Muscle layer of duodenum (tissue), 2 donors: Measurements from ENCODE around the gene GCNT2.

ENCODE experiments used
- H3K27ac ChIP-seq: one replicate; pipeline ENCODE4 v1.7.0; 2013; ENCODE audit warnings: mild to moderate bottlenecking, low read length
- H3K27me3 ChIP-seq: one replicate; pipeline ENCODE4 v1.7.0; 2013; ENCODE audit warnings: low read depth, mild to moderate bottlenecking, control low read depth, low read length
- H3K36me3 ChIP-seq, 2 donors: one replicate each; pipeline ENCODE4 v1.7.0; 2013; ENCODE audit warnings: low read length in 2 of 2, control low read depth in 1 of 2, mild to moderate bottlenecking in 1 of 2; ENCODE audit not compliant: insufficient read depth in 2 of 2, control insufficient read depth in 1 of 2
- H3K4me1 ChIP-seq, 2 donors: one replicate each; pipeline ENCODE4 v1.7.0; 2013; ENCODE audit warnings: low read length in 2 of 2, mild to moderate bottlenecking in 2 of 2, control low read depth in 1 of 2, moderate library complexity in 1 of 2; ENCODE audit not compliant: insufficient read depth in 2 of 2, control insufficient read depth in 1 of 2
- H3K4me3 ChIP-seq, 2 donors: one replicate each; pipeline ENCODE4 v1.7.0; 2013; ENCODE audit warnings: low read length in 2 of 2, low read depth in 1 of 2, mild to moderate bottlenecking in 1 of 2
- H3K9me3 ChIP-seq, 2 donors: one replicate each; pipeline ENCODE4 v1.7.0; 2013; ENCODE audit warnings: low read length in 2 of 2, control low read depth in 1 of 2, mild to moderate bottlenecking in 1 of 2; ENCODE audit not compliant: control insufficient read depth in 1 of 2
- donor health status: healthy.

Gene GCNT2

DNA sequence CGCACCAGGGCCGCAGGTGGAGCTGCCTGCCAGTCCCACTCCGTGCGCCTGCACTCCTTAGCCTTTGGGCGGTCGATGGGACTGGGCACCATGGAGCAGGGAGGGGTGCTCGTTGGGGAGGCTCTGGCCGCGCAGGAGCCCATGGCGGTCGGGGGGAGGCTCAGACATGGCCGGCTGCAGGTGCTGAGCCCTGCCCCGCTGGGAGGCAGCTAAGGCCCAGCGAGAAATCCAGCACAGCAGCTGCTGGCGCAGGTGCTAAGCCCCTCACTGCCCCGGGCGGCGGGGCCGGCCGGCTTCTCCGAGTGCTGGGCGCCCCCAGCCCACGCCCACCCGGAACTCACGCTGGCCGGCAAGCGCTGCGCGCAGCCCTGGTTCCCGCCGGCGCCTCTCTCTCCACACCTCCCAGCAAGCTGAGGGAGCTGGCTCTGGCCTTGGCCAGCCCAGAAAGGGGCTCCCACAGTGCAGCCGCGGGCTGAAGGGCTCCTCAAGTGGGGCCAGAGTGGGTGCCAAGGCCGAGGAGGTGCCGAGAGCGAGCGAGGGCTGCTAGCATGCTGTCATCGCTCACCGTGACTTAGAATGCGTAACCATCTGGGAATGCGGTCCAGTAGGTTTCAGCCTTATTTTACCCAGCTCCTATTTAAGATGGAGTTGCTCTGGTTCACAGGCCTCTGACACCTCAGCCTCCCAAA is 96.0 kb downstream of the GCNT2 start:
- Histone ChIP-seq H3K9me3 (no peaks in the 10 kb centered on the region), H3K36me3 (peaks cover 0 to 4% of the 10 kb centered on the region in 2 donors), H3K4me1 (peaks cover 3 to 23% of the 10 kb centered on the region in 2 donors), H3K27me3 (no peaks in the 10 kb centered on the region), H3K27ac (no peak overlapping the region), H3K4me3 (no peak overlapping the region)

DNA sequence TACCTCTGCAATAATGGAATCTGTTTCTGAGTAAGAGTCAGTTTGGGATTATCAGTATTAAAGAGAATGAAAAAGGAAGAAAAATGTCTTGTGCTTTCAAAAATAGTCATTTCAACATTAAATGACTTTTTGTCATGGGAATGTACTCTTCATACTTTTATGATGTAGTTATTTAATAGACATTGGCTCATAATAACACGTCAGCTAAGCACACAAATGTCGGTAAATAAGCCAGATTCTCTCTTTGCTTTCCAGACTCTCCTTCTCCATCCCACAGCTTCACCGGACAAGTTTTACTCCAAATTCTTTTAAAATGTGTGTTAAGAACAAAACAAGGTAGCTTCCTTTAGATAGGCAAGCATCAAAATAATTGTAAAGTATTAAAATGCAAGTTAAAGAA is 97.3 kb downstream of the GCNT2 start:
- H3K4me3 ChIP-seq, result no peak overlapping the region
- H3K27me3 ChIP-seq, result no peaks in the 10 kb centered on the region

DNA sequence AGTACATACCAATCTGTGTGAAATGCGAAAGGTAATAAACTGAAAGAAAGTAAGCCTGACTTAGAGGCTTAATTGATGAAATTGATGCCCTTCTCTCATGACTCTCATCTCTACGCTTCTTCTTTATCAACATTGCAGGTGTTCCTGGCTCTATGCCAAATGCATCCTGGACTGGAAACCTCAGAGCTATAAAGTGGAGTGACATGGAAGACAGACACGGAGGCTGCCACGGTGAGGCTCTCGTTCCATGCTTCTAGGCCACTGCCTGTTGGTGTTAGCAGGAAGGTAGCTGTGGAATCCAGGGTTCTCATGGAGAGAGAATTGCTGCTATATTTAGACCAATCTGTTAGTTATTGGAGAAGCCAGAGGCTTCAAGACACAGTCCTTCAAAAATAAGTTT is 100.1 kb downstream of the GCNT2 start:
- H3K27me3 ChIP-seq, result no peaks in the 10 kb centered on the region
- no peak overlapping the region for H3K27ac ChIP-seq
- peaks cover 3 to 8% of the 10 kb centered on the region in 2 donors for H3K4me1 ChIP-seq
- H3K36me3 ChIP-seq, result peaks cover under 1 to 6% of the 10 kb centered on the region in 2 donors
- H3K9me3 ChIP-seq, result no peaks in the 10 kb centered on the region
- no peak overlapping the region for H3K4me3 ChIP-seq

More for the DNA sequence above, 97.3 kb downstream of the GCNT2 start:
- no peak overlapping the region for H3K27ac ChIP-seq
- H3K9me3 ChIP-seq, result no peaks in the 10 kb centered on the region
- H3K36me3 ChIP-seq, result peaks cover 0 to 6% of the 10 kb centered on the region in 2 donors
- H3K4me1 ChIP-seq, result peaks cover 3 to 24% of the 10 kb centered on the region in 2 donors

DNA sequence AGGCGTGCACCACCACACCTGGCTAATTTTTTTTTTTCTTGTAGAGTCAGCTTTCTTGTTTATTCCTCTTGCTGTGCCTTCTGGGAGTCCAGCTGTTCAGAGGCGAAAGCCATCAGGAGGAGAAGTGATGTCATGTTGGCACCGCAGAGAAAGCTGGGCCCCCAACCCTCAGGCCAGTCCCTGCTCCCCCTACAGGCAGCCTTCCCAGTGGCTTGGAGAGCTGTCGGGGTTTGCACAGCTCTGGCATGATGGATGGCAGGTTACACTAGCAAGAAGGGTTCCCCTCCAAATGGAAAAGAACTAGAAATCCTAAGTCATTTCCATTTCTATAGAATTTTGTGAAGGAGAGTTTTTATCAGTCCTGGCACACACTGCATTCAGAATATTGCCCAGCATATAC is 100.7 kb downstream of the GCNT2 start:
- Histone ChIP-seq H3K36me3 (peaks cover 4 to 6% of the 10 kb centered on the region in 2 donors), H3K4me1 (peaks cover 3 to 8% of the 10 kb centered on the region in 2 donors), H3K27ac (no peak overlapping the region), H3K4me3 (no peak overlapping the region), H3K27me3 (no peaks in the 10 kb centered on the region), H3K9me3 (no peaks in the 10 kb centered on the region)

DNA sequence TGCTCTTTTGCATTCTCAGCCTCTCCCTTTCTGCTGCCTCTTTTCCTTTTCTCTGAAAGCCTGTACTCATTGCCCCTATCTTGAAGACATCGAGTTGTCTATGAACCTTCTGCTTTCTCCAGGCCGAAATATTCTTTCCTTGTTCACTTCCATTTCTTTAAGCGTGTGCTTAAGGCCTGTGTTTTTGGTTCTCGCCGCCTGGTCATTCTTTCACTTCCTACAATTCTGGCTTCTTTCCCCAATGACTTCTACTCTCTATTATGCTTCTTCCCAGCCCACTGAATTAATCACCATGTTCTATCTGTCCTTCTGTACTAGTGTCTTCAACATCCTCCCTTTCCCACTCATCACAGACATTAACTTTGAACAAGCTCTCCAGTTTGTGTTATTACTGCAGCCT is 103.7 kb downstream of the GCNT2 start:
- H3K4me3 ChIP-seq, result no peak overlapping the region
- H3K27me3 ChIP-seq, result no peaks in the 10 kb centered on the region
- H3K4me1 ChIP-seq, result peaks cover 0 to 11% of the 10 kb centered on the region in 2 donors
- H3K36me3 ChIP-seq, result peaks cover 6 to 9% of the 10 kb centered on the region in 2 donors
- H3K9me3 ChIP-seq, result no peaks in the 10 kb centered on the region
- H3K27ac ChIP-seq, result no peak overlapping the region

DNA sequence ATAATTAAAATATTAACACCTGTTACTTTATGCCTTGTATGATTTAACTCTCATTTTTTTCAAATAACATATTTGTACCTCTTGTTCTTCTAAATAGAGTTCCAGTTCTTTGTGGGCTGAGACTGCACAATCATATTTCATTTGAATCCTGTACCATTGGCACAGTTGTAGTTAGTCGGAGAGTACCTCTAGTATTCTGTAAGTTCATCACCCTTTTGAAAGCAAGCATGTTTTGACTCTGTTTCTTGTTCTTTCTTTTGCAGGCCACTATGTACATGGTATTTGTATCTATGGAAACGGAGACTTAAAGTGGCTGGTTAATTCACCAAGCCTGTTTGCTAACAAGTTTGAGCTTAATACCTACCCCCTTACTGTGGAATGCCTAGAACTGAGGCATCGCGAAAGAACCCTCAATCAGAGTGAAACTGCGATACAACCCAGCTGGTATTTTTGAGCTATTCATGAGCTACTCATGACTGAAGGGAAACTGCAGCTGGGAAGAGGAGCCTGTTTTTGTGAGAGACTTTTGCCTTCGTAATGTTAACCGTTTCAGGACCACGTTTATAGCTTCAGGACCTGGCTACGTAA is 105.1 kb downstream of the GCNT2 start:
- no peaks in the 10 kb centered on the region for H3K27me3 ChIP-seq
- peak overlapping the region; percentile 2 for H3K27ac ChIP-seq
- peaks cover 6 to 9% of the 10 kb centered on the region in 2 donors for H3K36me3 ChIP-seq
- H3K4me3 ChIP-seq, result no peak overlapping the region
- peaks cover 0 to 11% of the 10 kb centered on the region in 2 donors for H3K4me1 ChIP-seq
- H3K9me3 ChIP-seq, result no peaks in the 10 kb centered on the region

DNA sequence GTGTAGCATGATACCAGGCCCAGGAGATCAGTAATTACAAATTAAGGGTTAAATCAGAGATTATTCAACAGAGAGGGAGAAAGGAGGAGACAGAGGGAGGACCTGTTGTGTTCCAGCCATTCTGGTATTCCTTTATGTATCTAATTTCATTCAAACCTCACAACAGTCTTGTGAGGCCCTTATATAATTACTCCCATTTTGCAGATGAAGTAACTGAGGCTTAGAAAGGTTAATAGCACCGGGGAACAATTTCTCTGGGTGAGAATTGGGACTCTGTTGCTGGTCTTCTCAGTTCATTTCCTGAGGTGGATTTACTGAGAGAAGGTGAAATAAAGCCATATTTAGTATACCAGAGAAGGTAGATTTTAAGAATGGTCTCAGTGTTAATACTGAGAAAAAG is 106.6 kb downstream of the GCNT2 start:
- H3K27ac ChIP-seq, result no peak overlapping the region
- H3K9me3 ChIP-seq, result no peaks in the 10 kb centered on the region
- peaks cover 0 to 4% of the 10 kb centered on the region in 2 donors for H3K4me1 ChIP-seq
- no peaks in the 10 kb centered on the region for H3K27me3 ChIP-seq
- peaks cover 0 to 9% of the 10 kb centered on the region in 2 donors for H3K36me3 ChIP-seq
- no peak overlapping the region for H3K4me3 ChIP-seq

DNA sequence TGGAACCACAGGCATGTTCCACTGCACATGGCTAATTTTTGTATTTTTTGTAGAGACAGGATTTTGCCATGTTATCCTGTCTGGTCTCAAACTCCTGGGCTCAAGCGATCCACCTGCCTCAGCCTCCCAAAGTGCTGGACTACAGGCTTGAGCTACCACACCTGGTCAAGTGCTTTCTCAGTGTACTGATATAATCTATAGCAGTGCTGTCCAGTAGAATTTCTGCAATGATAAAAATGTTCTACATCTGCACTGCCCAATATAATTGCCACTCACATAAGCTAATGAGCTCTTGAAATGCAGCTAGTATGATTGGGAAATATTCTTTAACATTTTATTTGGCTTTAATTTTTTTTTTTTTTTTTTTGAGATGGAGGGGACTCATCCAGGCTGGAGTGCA is 109.0 kb downstream of the GCNT2 start:
- peaks cover 0 to 4% of the 10 kb centered on the region in 2 donors for H3K4me1 ChIP-seq
- peaks cover 0 to 9% of the 10 kb centered on the region in 2 donors for H3K36me3 ChIP-seq
- H3K27ac ChIP-seq, result no peak overlapping the region
- H3K27me3 ChIP-seq, result no peaks in the 10 kb centered on the region
- H3K9me3 ChIP-seq, result no peaks in the 10 kb centered on the region
- no peak overlapping the region for H3K4me3 ChIP-seq

- H3K27me3 ChIP-seq, result no peaks in the 10 kb centered on the region
- no peaks in the 10 kb centered on the region for H3K4me1 ChIP-seq
- H3K4me3 ChIP-seq, result no peak overlapping the region
- no peaks in the 10 kb centered on the region for H3K9me3 ChIP-seq
- no peaks in the 10 kb centered on the region for H3K36me3 ChIP-seq
- no peak overlapping the region for H3K27ac ChIP-seq
Measured at GRCh38 chr6:10633216-10633615, 112.1 kb downstream of the GCNT2 start.

DNA sequence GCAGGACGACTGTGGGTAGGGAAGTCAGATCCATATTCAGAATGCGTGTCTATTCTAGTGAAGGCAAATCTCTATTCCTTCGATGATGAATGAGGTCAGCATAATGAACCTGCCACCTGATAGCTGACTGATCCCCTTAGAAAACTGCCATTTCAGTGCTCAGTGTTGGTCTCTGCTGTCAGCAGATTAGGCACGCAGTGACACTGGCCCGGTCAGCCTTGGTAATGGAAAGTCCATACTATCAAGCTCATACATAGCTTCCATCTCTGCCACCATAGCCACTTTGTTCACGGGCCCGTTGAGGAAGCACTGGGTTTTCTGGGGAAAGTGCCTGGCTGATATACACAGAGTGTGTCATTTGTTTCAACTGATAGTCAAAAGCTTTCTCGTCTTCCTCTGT is 119.3 kb downstream of the GCNT2 start:
- no peaks in the 10 kb centered on the region for H3K36me3 ChIP-seq

GRCh38 chr6:10641528-10641927 is 120.4 kb downstream of the GCNT2 start:
- no peaks in the 10 kb centered on the region for H3K4me1 ChIP-seq
- H3K27me3 ChIP-seq, result no peaks in the 10 kb centered on the region
- no peaks in the 10 kb centered on the region for H3K36me3 ChIP-seq
- no peaks in the 10 kb centered on the region for H3K9me3 ChIP-seq
- no peak overlapping the region for H3K4me3 ChIP-seq
- no peak overlapping the region for H3K27ac ChIP-seq

More for the DNA sequence above, 119.3 kb downstream of the GCNT2 start:
- no peak overlapping the region for H3K27ac ChIP-seq
- H3K4me1 ChIP-seq, result no peaks in the 10 kb centered on the region
- no peaks in the 10 kb centered on the region for H3K9me3 ChIP-seq
- H3K27me3 ChIP-seq, result no peaks in the 10 kb centered on the region
- H3K4me3 ChIP-seq, result no peak overlapping the region
